SK-N-SH (cell line): ENCODE measurements around the gene ING1. TPM values are rescaled to one million over a fixed set of nuclear protein-coding genes. Genes with fewer than 3 reads are reported as not detected.

Source experiments
- CTCF ChIA-PET: fragments of 300-600, 350-600 bp; formaldehyde crosslinking; extraction: SDS; loops from one replicate; lab custom pipeline; 2021; lab: Yijun Ruan, JAX
- POLR2A ChIA-PET: fragments of 350-600 bp; sonication (Branson Sonifier 250); formaldehyde crosslinking; extraction: SDS; loops from one replicate; lab custom pipeline; 2020; ENCODE audit warnings: antibody characterized with exemption, inconsistent platforms; lab: Yijun Ruan, JAX
- DNase-seq: peaks from one replicate; pipeline ENCODE4 v3.0.0; 2012
- H2AFZ ChIP-seq: fragments of 200-600 bp; sonication (generic); 2 replicates; pipeline ENCODE4 v1.8.1; 2016; ENCODE audit warnings: antibody characterized with exemption, mild to moderate bottlenecking, low read depth
- H3F3A ChIP-seq: fragments of 200-600 bp; sonication (generic); replicated peaks from 2 replicates; pipeline ENCODE3; 2016; ENCODE audit warnings: antibody characterized with exemption, mild to moderate bottlenecking; ENCODE audit not compliant: insufficient read depth
- H3K27ac ChIP-seq, 2 experiments: fragments of 200-500 bp in 1 of 2; fragments of 200-600 bp in 1 of 2; sonication (Bioruptor generic) in 1 of 2; sonication (generic), shearing (Covaris generic) in 1 of 2; 2 replicates each; pipeline versions ENCODE4 v1.5.1 to v1.6.1; 2014 to 2016; ENCODE audit warnings: low read depth in 2 of 2, inconsistent platforms in 1 of 2, low read length in 1 of 2, mild to moderate bottlenecking in 1 of 2, mixed read lengths in 1 of 2
- H3K27me3 ChIP-seq: fragments of 200-600 bp; sonication (generic), shearing (Covaris generic); 2 replicates; pipeline ENCODE4 v1.6.1; 2016; ENCODE audit warnings: mixed run types; ENCODE audit not compliant: insufficient read depth
- H3K36me3 ChIP-seq, 2 experiments: fragments of 200-500 bp in 1 of 2; fragments of 200-600 bp in 1 of 2; sonication (Bioruptor generic) in 1 of 2; sonication (generic) in 1 of 2; replicated peaks in 1 of 2; 2 replicates each; pipeline versions ENCODE3 to v1.5.1; 2014 to 2016; ENCODE audit warnings: low read length in 1 of 2, mild to moderate bottlenecking in 1 of 2; ENCODE audit not compliant: insufficient read depth in 2 of 2, control insufficient read depth in 1 of 2
- H3K4me1 ChIP-seq, 2 experiments: fragments of 200-500 bp in 1 of 2; fragments of 200-600 bp in 1 of 2; sonication (Bioruptor generic) in 1 of 2; sonication (generic), shearing (Covaris generic) in 1 of 2; 2 replicates each; pipeline versions ENCODE4 v1.5.1 to v1.6.1; 2014 to 2016; ENCODE audit warnings: low read depth in 1 of 2, low read length in 1 of 2, mixed run types in 1 of 2; ENCODE audit not compliant: insufficient read depth in 2 of 2, control insufficient read depth in 1 of 2
- H3K4me2 ChIP-seq: fragments of 200-600 bp; sonication (generic), shearing (Covaris generic); 2 replicates; pipeline ENCODE4 v1.6.1; 2017; ENCODE audit warnings: mixed run types
- H3K4me3 ChIP-seq, 2 experiments: fragments of 200-500 bp in 1 of 2; fragments of 200-600 bp in 1 of 2; sonication (Bioruptor generic) in 1 of 2; sonication (generic), shearing (Covaris generic) in 1 of 2; 2 replicates each; pipeline versions ENCODE4 v1.5.1 to v1.8.1; 2014 to 2016; ENCODE audit warnings: low read depth in 2 of 2, inconsistent platforms in 1 of 2, low read length in 1 of 2, mild to moderate bottlenecking in 1 of 2, mixed read lengths in 1 of 2, moderate library complexity in 1 of 2
- H3K79me2 ChIP-seq: fragments of 200-600 bp; sonication (generic); 2 replicates; pipeline ENCODE4 v1.8.1; 2017; ENCODE audit warnings: mild to moderate bottlenecking; ENCODE audit not compliant: insufficient read depth
- H3K9ac ChIP-seq: fragments of 200-600 bp; sonication (generic); 2 replicates; pipeline ENCODE4 v1.6.1; 2017; ENCODE audit warnings: mixed run types
- H3K9me2 ChIP-seq: fragments of 200-600 bp; sonication (generic); 2 replicates; pipeline ENCODE4 v1.6.1; 2017; ENCODE audit warnings: mixed run types
- H3K9me3 ChIP-seq: fragments of 200-600 bp; sonication (generic); 2 replicates; pipeline ENCODE4 v1.6.1; 2017; ENCODE audit warnings: mixed run types, mild to moderate bottlenecking, moderate library complexity
- H4K20me1 ChIP-seq: fragments of 200-600 bp; sonication (generic); 2 replicates; pipeline ENCODE4 v1.6.1; 2017; ENCODE audit warnings: mild to moderate bottlenecking, mixed run types; ENCODE audit not compliant: insufficient read depth
- CHD2 ChIP-seq: fragments of 150-350 bp; IDR thresholded peaks from 2 replicates; pipeline ENCODE4 v1.6.1; 2018; ENCODE audit warnings: low read length; ENCODE audit not compliant: partially characterized antibody
- ELF1 ChIP-seq: IDR thresholded peaks from 2 replicates; pipeline ENCODE4 v1.4.0; 2012
- EP300 ChIP-seq, 2 experiments: IDR thresholded peaks; 2 replicates each; pipeline versions ENCODE4 v1.4.0 to v1.6.1; 2012; ENCODE audit warnings: borderline replicate concordance in 1 of 2, low read depth in 1 of 2, low read length in 1 of 2
- EZH2phosphoT487 ChIP-seq: fragments of 200-600 bp; sonication (generic); IDR thresholded peaks from 2 replicates; pipeline ENCODE4 v1.6.1; 2017; ENCODE audit warnings: low read depth, mixed run types, mild to moderate bottlenecking, antibody characterized with exemption, moderate library complexity, borderline replicate concordance
- FOSL2 ChIP-seq: IDR thresholded peaks from 2 replicates; pipeline ENCODE4 v1.4.0; 2012; ENCODE audit warnings: low read depth, mild to moderate bottlenecking, moderate library complexity, borderline replicate concordance
- GABPA ChIP-seq: IDR thresholded peaks from 2 replicates; pipeline ENCODE4 v1.4.0; 2012; ENCODE audit warnings: low read depth, mild to moderate bottlenecking
- IRF3 ChIP-seq: fragments of 150-350 bp; IDR thresholded peaks from 2 replicates; pipeline ENCODE4 v1.6.1; 2016; ENCODE audit warnings: mild to moderate bottlenecking, low read depth, low read length
- JUND ChIP-seq: IDR thresholded peaks from 2 replicates; pipeline ENCODE4 v1.4.0; 2012
- MAX ChIP-seq: IDR thresholded peaks from 2 replicates; pipeline ENCODE4 v1.4.0; 2012; ENCODE audit warnings: low read depth
- NRF1 ChIP-seq: IDR thresholded peaks from 2 replicates; pipeline ENCODE4 v1.6.1; 2012; ENCODE audit warnings: low read depth, mild to moderate bottlenecking, low read length
- PBX3 ChIP-seq: IDR thresholded peaks from 2 replicates; pipeline ENCODE4; 2012
- POLR2AphosphoS5 ChIP-seq: IDR thresholded peaks from 2 replicates; pipeline ENCODE4 v1.6.1; 2012; ENCODE audit warnings: low read depth, low read length
- RCOR1 ChIP-seq: fragments of 150-350 bp; IDR thresholded peaks from 2 replicates; pipeline ENCODE4 v1.6.1; 2017; ENCODE audit warnings: antibody characterized with exemption, low read length
- RFX5 ChIP-seq: IDR thresholded peaks from 2 replicates; pipeline ENCODE4 v1.6.1; 2012; ENCODE audit warnings: mild to moderate bottlenecking, improper control_type of control experiment, low read length
- SIN3A ChIP-seq: IDR thresholded peaks from 2 replicates; pipeline ENCODE4 v1.6.1; 2012; ENCODE audit warnings: low read depth, mild to moderate bottlenecking, low read length, moderate library complexity, borderline replicate concordance
- SMC3 ChIP-seq: IDR thresholded peaks from 2 replicates; pipeline ENCODE4 v1.6.1; 2012; ENCODE audit warnings: low read depth, low read length, improper control_type of control experiment
- TEAD4 ChIP-seq: IDR thresholded peaks from 2 replicates; pipeline ENCODE4 v1.4.0; 2012; ENCODE audit warnings: mild to moderate bottlenecking, borderline replicate concordance; ENCODE audit not compliant: insufficient read depth
- USF1 ChIP-seq: IDR thresholded peaks from 2 replicates; pipeline ENCODE4 v1.4.0; 2012; ENCODE audit warnings: low read depth, borderline replicate concordance
- ZBTB33 ChIP-seq: IDR thresholded peaks from 2 replicates; pipeline ENCODE4 v1.4.0; 2012; ENCODE audit warnings: low read depth, borderline replicate concordance
- WGBS: methylation state at CpG from one replicate; pipeline ENCODE4 v1.1.6; 2017; ENCODE audit warnings: low lambda C conversion rate; 5-methylcytosine and 5-hydroxymethylcytosine counted together
- polyA plus RNA-seq, 3 experiments: library from polyadenylated mRNA; depleted of rRNA; stranded (reverse); fragments of >200 nt; gene quantifications; 2 replicates each; pipeline ENCODE4 v1.2.3, GENCODE V29; 2012

The ING1 gene
- polyA plus RNA-seq, 1 of the 3 experiments (the other 2 are of a cell fraction): 25.4 TPM

- Histone ChIP-seq H3K27ac (no peak overlapping the region), H3K4me2 (no peak overlapping the region), H2AFZ (no peak overlapping the region), H3K9me3 (no peaks in the 10 kb centered on the region), H3K79me2 (peaks cover 52% of the 10 kb centered on the region), H3K4me1 (no peaks in the 10 kb centered on the region), H4K20me1 (peaks cover 14% of the 10 kb centered on the region), H3K27me3 (no peaks in the 10 kb centered on the region), H3F3A (peaks cover 9% of the 10 kb centered on the region), H3K36me3 (peaks cover 22 to 23% of the 10 kb centered on the region in 2 experiments), H3K4me3 (no peak overlapping the region), H3K9me2 (no peaks in the 10 kb centered on the region), H3K9ac (no peak overlapping the region)
- 80% methylated on average over 5 of the region's 5 CpGs for WGBS
- POLR2A ChIA-PET: no interaction called here
- TF ChIP-seq EZH2phosphoT487 (no peak), ELF1 (no peak), JUND (no peak), NRF1 (no peak), IRF3 (no peak), SIN3A (no peak), CHD2 (no peak), TEAD4 (no peak), GABPA (no peak), POLR2AphosphoS5 (no peak), EP300 (IDR thresholded peaks at IDR 0.05; ENCODE audit: borderline replicate concordance in 1 of 2, low read depth in 1 of 2, low read length in 1 of 2) (no peak), MAX (no peak), SMC3 (no peak), ZBTB33 (no peak), USF1 (no peak), PBX3 (no peak), RCOR1 (no peak), RFX5 (no peak), FOSL2 (no peak)
- DNase-seq: no peak
- CTCF ChIA-PET: interaction anchor here (1.5 kb wide), 1 partner anchor 96 kb away, joined by 3 read pairs; no protein-coding TSS in a partner anchor
Measured at GRCh38 chr13:110722971-110723370, 9.5 kb downstream of the ING1 start.
